Measurements from ENCODE around the gene ROR2. TPM values are rescaled to one million over a fixed set of nuclear protein-coding genes. Genes with fewer than 3 reads are reported as not detected.

The ROR2 gene
- total RNA-seq, 1 donor: 13.8 TPM

- Histone ChIP-seq H3K4me3 (ENCODE audit: insufficient read depth, low read length) (no peak overlapping the region), H3K9me3 (ENCODE audit: low read depth, low read length) (no peaks in the 10 kb centered on the region), H3K79me2 (ENCODE audit: insufficient read depth, low read length) (no peaks in the 10 kb centered on the region), H2AFZ (ENCODE audit: low read length) (no peak overlapping the region), H3K4me1 (ENCODE audit: insufficient read depth, low read length) (no peaks in the 10 kb centered on the region), H3K27ac (ENCODE audit: low read depth, low read length) (no peak overlapping the region), H3K27me3 (ENCODE audit: insufficient read depth, low read length) (peaks cover 41% of the 10 kb centered on the region), H4K20me1 (ENCODE audit: insufficient read depth, low read length) (no peaks in the 10 kb centered on the region), H3K36me3 (ENCODE audit: insufficient read depth, low read length) (no peaks in the 10 kb centered on the region), H3K4me2 (ENCODE audit: insufficient read depth, low read length) (no peak overlapping the region)
- no peak for TF ChIP-seq CTCF (IDR thresholded peaks at IDR 0.05; ENCODE audit: extremely low read depth, low read depth, low read length)
- no peak for DNase-seq (ENCODE audit: insufficient read length, low spot score, missing footprints)
Observed at GRCh38 chr9:91843623-91844148, 106.3 kb downstream of the ROR2 start.

- Histone ChIP-seq H3K9me3 (ENCODE audit: low read depth, low read length) (no peaks in the 10 kb centered on the region), H3K4me1 (ENCODE audit: insufficient read depth, low read length) (no peaks in the 10 kb centered on the region), H3K79me2 (ENCODE audit: insufficient read depth, low read length) (no peaks in the 10 kb centered on the region), H3K4me2 (ENCODE audit: insufficient read depth, low read length) (no peak overlapping the region), H3K27me3 (ENCODE audit: insufficient read depth, low read length) (peaks cover 47% of the 10 kb centered on the region), H4K20me1 (ENCODE audit: insufficient read depth, low read length) (no peaks in the 10 kb centered on the region), H3K27ac (ENCODE audit: low read depth, low read length) (no peak overlapping the region), H3K4me3 (ENCODE audit: insufficient read depth, low read length) (no peak overlapping the region), H2AFZ (ENCODE audit: low read length) (no peak overlapping the region), H3K36me3 (ENCODE audit: insufficient read depth, low read length) (no peaks in the 10 kb centered on the region)
- TF ChIP-seq CTCF (IDR thresholded peaks at IDR 0.05; ENCODE audit: extremely low read depth, low read depth, low read length): no peak
- DNase-seq (ENCODE audit: insufficient read length, low spot score, missing footprints): no peak
Observed at GRCh38 chr9:91843093-91843492, 106.9 kb downstream of the ROR2 start.

GRCh38 chr9:91842358-91843049 is 107.5 kb downstream of the ROR2 start:
- H3K36me3 ChIP-seq (ENCODE audit: insufficient read depth, low read length): no peaks in the 10 kb centered on the region
- H3K4me3 ChIP-seq (ENCODE audit: insufficient read depth, low read length): no peak overlapping the region
- TF ChIP-seq CTCF (IDR thresholded peaks at IDR 0.05; ENCODE audit: extremely low read depth, low read depth, low read length): no peak
- H3K9me3 ChIP-seq (ENCODE audit: low read depth, low read length): no peaks in the 10 kb centered on the region
- peaks cover 51% of the 10 kb centered on the region for H3K27me3 ChIP-seq (ENCODE audit: insufficient read depth, low read length)
- DNase-seq (ENCODE audit: insufficient read length, low spot score, missing footprints): no peak
- H4K20me1 ChIP-seq (ENCODE audit: insufficient read depth, low read length): no peaks in the 10 kb centered on the region
- no peak overlapping the region for H3K27ac ChIP-seq (ENCODE audit: low read depth, low read length)
- no peaks in the 10 kb centered on the region for H3K79me2 ChIP-seq (ENCODE audit: insufficient read depth, low read length)
- no peaks in the 10 kb centered on the region for H3K4me1 ChIP-seq (ENCODE audit: insufficient read depth, low read length)
- H3K4me2 ChIP-seq (ENCODE audit: insufficient read depth, low read length): no peak overlapping the region
- H2AFZ ChIP-seq (ENCODE audit: low read length): no peak overlapping the region

GRCh38 chr9:91841591-91841990 is 108.4 kb downstream of the ROR2 start:
- H2AFZ ChIP-seq (ENCODE audit: low read length): no peak overlapping the region
- no peaks in the 10 kb centered on the region for H3K4me1 ChIP-seq (ENCODE audit: insufficient read depth, low read length)
- H3K36me3 ChIP-seq (ENCODE audit: insufficient read depth, low read length): no peaks in the 10 kb centered on the region
- no peak overlapping the region for H3K4me2 ChIP-seq (ENCODE audit: insufficient read depth, low read length)
- H4K20me1 ChIP-seq (ENCODE audit: insufficient read depth, low read length): no peaks in the 10 kb centered on the region
- H3K27me3 ChIP-seq (ENCODE audit: insufficient read depth, low read length): peaks cover 58% of the 10 kb centered on the region
- no peaks in the 10 kb centered on the region for H3K79me2 ChIP-seq (ENCODE audit: insufficient read depth, low read length)
- no peak for TF ChIP-seq CTCF (IDR thresholded peaks at IDR 0.05; ENCODE audit: extremely low read depth, low read depth, low read length)
- DNase-seq (ENCODE audit: insufficient read length, low spot score, missing footprints): no peak
- no peak overlapping the region for H3K4me3 ChIP-seq (ENCODE audit: insufficient read depth, low read length)
- no peak overlapping the region for H3K27ac ChIP-seq (ENCODE audit: low read depth, low read length)
- H3K9me3 ChIP-seq (ENCODE audit: low read depth, low read length): no peaks in the 10 kb centered on the region

Measured in osteoblast (primary cell).